ENCODE measurements around the gene FBXL17. TPM values are rescaled to one million over a fixed set of nuclear protein-coding genes. Genes with fewer than 3 reads are reported as not detected.

Gene FBXL17
- total and polyA plus RNA-seq, 9 of the 15 experiments (the other 6 are each of a cell fraction or from before 2014, with no cell fraction given) = 0.32 to 5.4 (median 1.8) TPM

DNA sequence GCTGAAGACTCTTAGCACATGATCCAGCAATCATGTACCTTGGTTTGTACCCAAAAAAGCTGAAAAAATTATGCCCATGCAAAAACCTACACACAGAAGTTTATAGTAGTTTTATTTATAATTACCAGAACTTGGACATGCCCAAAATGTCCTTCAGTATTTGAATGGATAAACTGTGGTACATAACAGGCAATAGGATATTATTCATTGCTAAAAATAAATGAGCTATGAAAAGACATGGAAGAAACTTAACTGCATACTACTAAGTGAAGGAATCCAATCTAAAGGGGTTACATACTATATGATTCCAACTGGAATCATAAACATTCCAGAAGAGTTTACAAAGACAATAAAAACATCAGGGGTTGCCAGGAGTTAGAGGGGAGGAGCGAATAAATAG is 25.6 kb downstream of the FBXL17 start:
- no peak overlapping the region for H2AFZ ChIP-seq (ENCODE audit: low read depth, low read length)
- FAIRE-seq = no peak
- H3K4me2 ChIP-seq (ENCODE audit: insufficient read depth, low read length) = no peak overlapping the region
- intact Hi-C loops (cut with micrococcal nuclease) = no loop called here
- TF ChIP-seq ZNF3 (CRISPR knock-in tag; IDR thresholded peaks at IDR 0.05) (no peak), ATF3 (IDR thresholded peaks at IDR 0.05) (no peak), ATF3 (CRISPR knock-in tag; conservative IDR thresholded peaks at IDR 0.05) (no peak), NFE2L1 (tag; IDR thresholded peaks at IDR 0.05; ENCODE audit: borderline replicate concordance, low read depth) (no peak), MEF2A (IDR thresholded peaks at IDR 0.05; ENCODE audit: control insufficient read depth, low read depth, low read length) (no peak), SIRT6 (IDR thresholded peaks at IDR 0.05; ENCODE audit: low read depth, low read length) (no peak), ZNF79 (CRISPR knock-in tag; IDR thresholded peaks at IDR 0.05; ENCODE audit: low read depth) (no peak), BACH1 (tag; IDR thresholded peaks at IDR 0.05) (no peak), NEUROD1 (IDR thresholded peaks at IDR 0.05; ENCODE audit: borderline replicate concordance, low read depth, low read length, partially characterized antibody) (no peak), NBN (IDR thresholded peaks at IDR 0.05; ENCODE audit: low read depth) (no peak), TCF7L2 (IDR thresholded peaks at IDR 0.05; ENCODE audit: low read depth, low read length) (no peak), RHOXF2B (CRISPR knock-in tag; conservative IDR thresholded peaks at IDR 0.05) (no peak), NRF1 (conservative IDR thresholded peaks at IDR 0.05 in 1 of 2, IDR thresholded peaks at IDR 0.05 in 1 of 2) (no peak), MBD1 (CRISPR knock-in tag; IDR thresholded peaks at IDR 0.05) (no peak)
- TF ChIP-seq, protein P1, sequence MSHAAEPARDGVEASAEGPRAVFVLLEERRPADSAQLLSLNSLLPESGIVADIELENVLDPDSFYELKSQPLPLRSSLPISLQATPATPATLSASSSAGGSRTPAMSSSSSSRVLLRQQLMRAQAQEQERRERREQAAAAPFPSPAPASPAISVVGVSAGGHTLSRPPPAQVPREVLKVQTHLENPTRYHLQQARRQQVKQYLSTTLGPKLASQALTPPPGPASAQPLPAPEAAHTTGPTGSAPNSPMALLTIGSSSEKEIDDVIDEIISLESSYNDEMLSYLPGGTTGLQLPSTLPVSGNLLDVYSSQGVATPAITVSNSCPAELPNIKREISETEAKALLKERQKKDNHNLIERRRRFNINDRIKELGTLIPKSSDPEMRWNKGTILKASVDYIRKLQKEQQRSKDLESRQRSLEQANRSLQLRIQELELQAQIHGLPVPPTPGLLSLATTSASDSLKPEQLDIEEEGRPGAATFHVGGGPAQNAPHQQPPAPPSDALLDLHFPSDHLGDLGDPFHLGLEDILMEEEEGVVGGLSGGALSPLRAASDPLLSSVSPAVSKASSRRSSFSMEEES (CRISPR knock-in tag; IDR thresholded peaks at IDR 0.05) = no peak
- TF ChIP-seq, protein P2, sequence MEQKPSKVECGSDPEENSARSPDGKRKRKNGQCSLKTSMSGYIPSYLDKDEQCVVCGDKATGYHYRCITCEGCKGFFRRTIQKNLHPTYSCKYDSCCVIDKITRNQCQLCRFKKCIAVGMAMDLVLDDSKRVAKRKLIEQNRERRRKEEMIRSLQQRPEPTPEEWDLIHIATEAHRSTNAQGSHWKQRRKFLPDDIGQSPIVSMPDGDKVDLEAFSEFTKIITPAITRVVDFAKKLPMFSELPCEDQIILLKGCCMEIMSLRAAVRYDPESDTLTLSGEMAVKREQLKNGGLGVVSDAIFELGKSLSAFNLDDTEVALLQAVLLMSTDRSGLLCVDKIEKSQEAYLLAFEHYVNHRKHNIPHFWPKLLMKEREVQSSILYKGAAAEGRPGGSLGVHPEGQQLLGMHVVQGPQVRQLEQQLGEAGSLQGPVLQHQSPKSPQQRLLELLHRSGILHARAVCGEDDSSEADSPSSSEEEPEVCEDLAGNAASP (IDR thresholded peaks at IDR 0.05) = no peak
- no peak overlapping the region for H3K4me3 ChIP-seq
- H3K9me1 ChIP-seq (ENCODE audit: control insufficient read depth, insufficient read depth, low read length) = no peaks in the 10 kb centered on the region
- in situ Hi-C loops (cut with MboI) = no loop called here
- H3K27ac ChIP-seq (ENCODE audit: extremely low read depth, low read depth, low read length) = no peak overlapping the region
- no TSS peak for BruUV-seq (replicated peaks)
- ChIA-PET POLR2A (interaction anchor here (0.8 kb wide), 1 partner anchor 25 kb away, joined by 3 read pairs; no protein-coding TSS in a partner anchor), CTCF (ENCODE audit: low intra/inter-chr PET ratio) (no interaction called here)
- H3K9me3 ChIP-seq (replicated peaks; ENCODE audit: control insufficient read depth, insufficient read depth, low read depth, low read length) = no peaks in the 10 kb centered on the region
- H3K36me3 ChIP-seq (ENCODE audit: control insufficient read depth, insufficient read depth, low read length) = no peaks in the 10 kb centered on the region
- H3K4me1 ChIP-seq (replicated peaks in 1 of 2; ENCODE audit: control insufficient read depth in 2 of 2, insufficient read depth in 2 of 2, low read length in 2 of 2) = no peaks in the 10 kb centered on the region
- no peaks in the 10 kb centered on the region for H3K79me2 ChIP-seq (ENCODE audit: control insufficient read depth, insufficient read depth, low read length)
- no peak for ATAC-seq
- no peak for DNase-seq (ENCODE audit: extremely low read depth in 1 of 4, low spot score in 3 of 4)
- no peak overlapping the region for H3K9ac ChIP-seq (ENCODE audit: insufficient read depth in 1 of 2, low read depth in 2 of 2, low read length in 2 of 2)
- 5% methylated on average over 1 of the region's 1 CpG for WGBS (ENCODE audit: insufficient coverage, low coverage, missing lambda C conversion rate)
- no peaks in the 10 kb centered on the region for H3K27me3 ChIP-seq (ENCODE audit: control insufficient read depth in 2 of 2, insufficient read depth in 2 of 2, low read length in 2 of 2)
- no peaks in the 10 kb centered on the region for H4K20me1 ChIP-seq (replicated peaks; ENCODE audit: control insufficient read depth, insufficient read depth, low read length)

Measured in K562 (cell line).